ENCODE measurements around the gene NPC2.

DNA sequence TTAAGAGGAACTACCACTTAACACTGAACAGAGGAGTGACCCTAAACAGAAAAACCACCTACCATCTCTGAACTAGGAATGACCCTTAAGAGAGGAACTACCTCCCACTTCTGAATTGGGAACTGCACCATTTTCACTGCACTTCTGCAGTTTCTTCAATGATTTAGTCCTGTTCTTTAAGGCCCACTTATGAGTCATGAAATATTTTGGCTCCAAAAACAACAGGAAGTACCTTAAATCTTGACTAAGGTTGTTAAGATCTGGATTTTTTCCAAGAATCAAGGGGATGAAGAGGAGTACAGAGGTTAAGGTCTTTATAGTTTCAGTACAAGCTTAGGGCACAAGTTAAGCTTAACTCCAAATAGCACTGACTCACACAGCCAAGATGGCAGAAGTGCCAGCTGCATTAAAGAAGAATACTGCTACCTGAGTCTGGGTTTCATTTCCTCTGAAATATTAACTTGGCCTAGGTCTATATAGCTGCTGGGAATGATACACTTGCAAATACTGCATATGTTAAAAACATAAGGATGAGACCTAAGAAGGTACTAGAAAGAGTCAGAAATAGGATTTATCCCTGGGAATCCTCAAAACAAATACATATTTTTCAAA, 4.2 kb downstream of the NPC2 start:
- TF ChIP-seq POLR2A (IDR thresholded peaks at IDR 0.05; ENCODE audit: low read depth, low read length) (no peak), CHD1 (IDR thresholded peaks at IDR 0.05; ENCODE audit: low read depth, low read length) (no peak), CEBPB (IDR thresholded peaks at IDR 0.05; ENCODE audit: low read depth, low read length) (no peak), RCOR1 (IDR thresholded peaks at IDR 0.05; ENCODE audit: insufficient replicate concordance, low read length) (no peak), BHLHE40 (IDR thresholded peaks at IDR 0.05; ENCODE audit: low read depth, low read length) (no peak), FOS (IDR thresholded peaks at IDR 0.05; ENCODE audit: low read depth, low read length) (no peak), RAD21 (IDR thresholded peaks at IDR 0.05; ENCODE audit: low read length) (no peak), MAFK (IDR thresholded peaks at IDR 0.05; ENCODE audit: low read depth, low read length) (no peak), SMC3 (IDR thresholded peaks at IDR 0.05; ENCODE audit: low read depth, low read length) (no peak), RFX5 (IDR thresholded peaks at IDR 0.05; ENCODE audit: low read depth, low read length) (no peak)
- TF ChIP-seq, protein P1, sequence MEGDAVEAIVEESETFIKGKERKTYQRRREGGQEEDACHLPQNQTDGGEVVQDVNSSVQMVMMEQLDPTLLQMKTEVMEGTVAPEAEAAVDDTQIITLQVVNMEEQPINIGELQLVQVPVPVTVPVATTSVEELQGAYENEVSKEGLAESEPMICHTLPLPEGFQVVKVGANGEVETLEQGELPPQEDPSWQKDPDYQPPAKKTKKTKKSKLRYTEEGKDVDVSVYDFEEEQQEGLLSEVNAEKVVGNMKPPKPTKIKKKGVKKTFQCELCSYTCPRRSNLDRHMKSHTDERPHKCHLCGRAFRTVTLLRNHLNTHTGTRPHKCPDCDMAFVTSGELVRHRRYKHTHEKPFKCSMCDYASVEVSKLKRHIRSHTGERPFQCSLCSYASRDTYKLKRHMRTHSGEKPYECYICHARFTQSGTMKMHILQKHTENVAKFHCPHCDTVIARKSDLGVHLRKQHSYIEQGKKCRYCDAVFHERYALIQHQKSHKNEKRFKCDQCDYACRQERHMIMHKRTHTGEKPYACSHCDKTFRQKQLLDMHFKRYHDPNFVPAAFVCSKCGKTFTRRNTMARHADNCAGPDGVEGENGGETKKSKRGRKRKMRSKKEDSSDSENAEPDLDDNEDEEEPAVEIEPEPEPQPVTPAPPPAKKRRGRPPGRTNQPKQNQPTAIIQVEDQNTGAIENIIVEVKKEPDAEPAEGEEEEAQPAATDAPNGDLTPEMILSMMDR (conservative IDR thresholded peaks at IDR 0.05; ENCODE audit: low read depth, low read length): no peak
- TF ChIP-seq, protein P2, sequence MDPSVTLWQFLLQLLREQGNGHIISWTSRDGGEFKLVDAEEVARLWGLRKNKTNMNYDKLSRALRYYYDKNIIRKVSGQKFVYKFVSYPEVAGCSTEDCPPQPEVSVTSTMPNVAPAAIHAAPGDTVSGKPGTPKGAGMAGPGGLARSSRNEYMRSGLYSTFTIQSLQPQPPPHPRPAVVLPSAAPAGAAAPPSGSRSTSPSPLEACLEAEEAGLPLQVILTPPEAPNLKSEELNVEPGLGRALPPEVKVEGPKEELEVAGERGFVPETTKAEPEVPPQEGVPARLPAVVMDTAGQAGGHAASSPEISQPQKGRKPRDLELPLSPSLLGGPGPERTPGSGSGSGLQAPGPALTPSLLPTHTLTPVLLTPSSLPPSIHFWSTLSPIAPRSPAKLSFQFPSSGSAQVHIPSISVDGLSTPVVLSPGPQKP (IDR thresholded peaks at IDR 0.05; ENCODE audit: borderline replicate concordance, low read depth, low read length): no peak
- TF ChIP-seq, protein P3, sequence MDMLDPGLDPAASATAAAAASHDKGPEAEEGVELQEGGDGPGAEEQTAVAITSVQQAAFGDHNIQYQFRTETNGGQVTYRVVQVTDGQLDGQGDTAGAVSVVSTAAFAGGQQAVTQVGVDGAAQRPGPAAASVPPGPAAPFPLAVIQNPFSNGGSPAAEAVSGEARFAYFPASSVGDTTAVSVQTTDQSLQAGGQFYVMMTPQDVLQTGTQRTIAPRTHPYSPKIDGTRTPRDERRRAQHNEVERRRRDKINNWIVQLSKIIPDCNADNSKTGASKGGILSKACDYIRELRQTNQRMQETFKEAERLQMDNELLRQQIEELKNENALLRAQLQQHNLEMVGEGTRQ (IDR thresholded peaks at IDR 0.05; ENCODE audit: low read depth, low read length): no peak
